PFSK-1 (cell line): ENCODE measurements around the gene CSRP3.

Source experiments
- FOXP2 ChIP-seq: optimal IDR thresholded peaks from 2 replicates; pipeline ENCODE3; 2011; ENCODE audit warnings: borderline replicate concordance, control low read depth, inconsistent platforms; ENCODE audit not compliant: insufficient read depth; ENCODE audit errors: extremely low read length, extremely low read depth
- POLR2AphosphoS5 ChIP-seq: IDR thresholded peaks from 2 replicates; pipeline ENCODE4 v1.6.1; 2012; ENCODE audit warnings: low read depth, mild to moderate bottlenecking, control low read depth, low read length, moderate library complexity
- REST ChIP-seq, 2 experiments: IDR thresholded peaks; 2 replicates each; pipeline versions ENCODE4 v1.6.1 to v1.8.0; 2011 to 2012; ENCODE audit warnings: low read depth in 2 of 2, low read length in 2 of 2, control low read depth in 1 of 2, inconsistent platforms in 1 of 2, mild to moderate bottlenecking in 1 of 2, moderate library complexity in 1 of 2; ENCODE audit not compliant: insufficient read depth in 1 of 2
- SIN3A ChIP-seq: IDR thresholded peaks from 2 replicates; pipeline ENCODE4 v1.6.1; 2012; ENCODE audit warnings: mild to moderate bottlenecking, low read length, moderate library complexity, borderline replicate concordance; ENCODE audit not compliant: insufficient read depth
- TAF1 ChIP-seq: IDR thresholded peaks from 2 replicates; pipeline ENCODE4 v1.6.1; 2012; ENCODE audit warnings: low read length, control low read depth, borderline replicate concordance; ENCODE audit not compliant: insufficient read depth

Gene CSRP3

DNA sequence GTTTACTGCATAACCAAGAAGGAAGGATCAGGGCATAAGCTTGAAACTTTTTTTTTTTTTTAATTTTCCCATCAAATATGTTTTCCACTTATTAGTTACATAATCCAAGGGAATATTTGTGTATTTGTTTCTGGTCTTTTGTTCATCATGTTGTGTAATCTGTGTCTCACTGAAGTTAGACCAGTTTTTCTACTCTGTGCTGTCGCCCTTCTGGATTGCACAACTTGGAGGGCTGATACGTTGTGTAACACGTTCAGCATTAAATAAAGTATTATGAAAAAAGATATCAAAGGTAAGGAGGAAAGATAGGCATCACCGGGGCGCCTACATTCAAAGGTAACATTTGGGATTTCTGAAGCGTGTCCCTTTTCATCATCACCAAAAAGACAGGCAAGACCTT is 42.3 kb upstream of the CSRP3 start:
- TF ChIP-seq TAF1: no peak
- TF ChIP-seq SIN3A: no peak
- TF ChIP-seq FOXP2: no peak
- no peak for TF ChIP-seq REST (IDR thresholded peaks at IDR 0.05; ENCODE audit: insufficient read depth in 1 of 2, low read depth in 2 of 2, low read length in 2 of 2)
- no peak for TF ChIP-seq POLR2AphosphoS5

DNA sequence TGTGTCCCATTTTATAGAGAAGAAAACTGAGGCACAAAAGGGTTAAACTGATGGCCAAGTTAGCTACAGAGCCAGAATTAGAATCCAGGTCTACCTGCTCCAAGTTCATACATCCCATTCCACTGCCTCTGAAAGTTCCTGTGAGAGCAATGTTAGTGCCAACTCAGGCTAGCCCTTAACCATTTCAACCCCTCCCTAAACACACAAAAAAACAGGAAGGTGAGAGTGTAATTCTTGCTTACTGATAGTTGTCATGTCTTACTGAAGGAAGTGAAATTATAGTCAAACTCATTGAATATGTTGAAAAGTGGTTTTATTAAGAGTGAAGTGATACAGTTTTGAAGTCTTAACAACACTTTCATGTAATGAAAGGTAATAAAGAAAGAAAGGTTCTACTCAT is 41.8 kb upstream of the CSRP3 start:
- no peak for TF ChIP-seq FOXP2
- TF ChIP-seq POLR2AphosphoS5: no peak
- TF ChIP-seq TAF1: no peak

DNA sequence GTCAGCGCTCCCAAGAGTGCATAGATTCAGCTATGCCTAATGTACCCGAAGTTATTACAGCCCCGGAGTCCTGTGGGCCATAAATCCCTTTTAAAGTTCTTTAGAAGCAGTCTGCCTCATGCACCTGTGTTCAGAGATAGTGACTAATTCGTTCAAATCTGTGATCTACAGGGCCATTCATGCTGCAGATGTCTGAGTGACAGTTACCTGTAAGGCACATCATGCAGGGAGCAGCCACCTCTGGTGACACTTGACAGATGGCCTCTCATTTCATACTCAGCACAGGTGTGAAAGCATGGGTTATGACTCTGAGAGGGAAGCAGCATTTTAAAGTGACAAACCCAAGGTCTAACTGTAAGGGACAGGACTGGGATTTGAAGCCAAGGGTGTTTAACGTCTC is 41.4 kb upstream of the CSRP3 start:
- TF ChIP-seq POLR2AphosphoS5: no peak
- TF ChIP-seq SIN3A: no peak
- TF ChIP-seq TAF1: no peak
- no peak for TF ChIP-seq REST (IDR thresholded peaks at IDR 0.05; ENCODE audit: insufficient read depth in 1 of 2, low read depth in 2 of 2, low read length in 2 of 2)
- TF ChIP-seq FOXP2: no peak

- TF ChIP-seq SIN3A (no peak), FOXP2 (no peak)
These were observed 40.6 kb upstream of the CSRP3 start for GRCh38 chr11:19242179-19242932.

- TF ChIP-seq FOXP2 (no peak), SIN3A (no peak), POLR2AphosphoS5 (no peak), REST (IDR thresholded peaks at IDR 0.05; ENCODE audit: insufficient read depth in 1 of 2, low read depth in 2 of 2, low read length in 2 of 2) (no peak), TAF1 (no peak)
These were observed 39.7 kb upstream of the CSRP3 start for GRCh38 chr11:19241260-19242178.

GRCh38 chr11:19240420-19241259 is 38.9 kb upstream of the CSRP3 start, which contains the start of gene E2F8:
TSS of gene E2F8 (minus strand) at chr11:19240945. CDS start at chr11:19240121, 824 bp downstream.
- TF ChIP-seq FOXP2 (peak; percentile 59), SIN3A (peak; percentile 76; the same call in 1 of the 2 replicates), TAF1 (no peak), POLR2AphosphoS5 (no peak; the same call in 1 of the 2 replicates)

- TF ChIP-seq SIN3A: no peak
- TF ChIP-seq POLR2AphosphoS5: no peak
- no peak for TF ChIP-seq REST (IDR thresholded peaks at IDR 0.05; ENCODE audit: insufficient read depth in 1 of 2, low read depth in 2 of 2, low read length in 2 of 2)
- TF ChIP-seq FOXP2: no peak
- no peak for TF ChIP-seq TAF1
These were observed 37.3 kb upstream of the CSRP3 start for GRCh38 chr11:19239039-19239438.
